HG03342 (cell line): ENCODE results near the gene LCLAT1.

Source experiments
- ATAC-seq: cut with Tn5 transposase; IDR thresholded peaks from one replicate; pipeline ENCODE4 v1.9.1; 2021; ENCODE audit warnings: mild to moderate bottlenecking, moderate library complexity; ENCODE audit not compliant: unreplicated experiment

LCLAT1 gene

DNA sequence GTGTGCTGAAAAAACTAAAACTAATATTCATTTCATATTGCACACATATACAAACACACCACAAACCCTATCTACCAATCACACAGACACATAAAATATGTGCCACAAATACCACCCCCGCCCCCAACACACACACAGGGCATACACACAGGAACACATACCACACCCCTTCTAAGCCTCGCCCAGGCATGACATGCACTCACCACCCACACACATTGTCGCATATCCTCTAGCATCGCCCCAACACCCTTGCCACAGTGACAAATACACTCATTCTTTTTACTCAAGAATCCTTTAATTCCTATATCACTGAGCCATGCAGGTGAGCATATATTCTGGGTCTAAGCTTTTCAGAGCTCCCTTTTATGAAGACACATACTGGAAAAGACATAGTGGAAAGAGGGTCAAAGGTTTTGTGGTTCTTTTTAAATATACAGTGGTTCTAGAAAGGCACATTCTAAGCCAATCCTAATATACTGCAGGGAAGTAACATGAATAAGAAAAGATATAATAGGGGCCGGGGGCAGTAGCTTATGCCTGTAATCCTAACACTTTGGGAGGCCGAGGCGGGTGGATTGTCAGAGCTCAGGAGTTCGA lies 24.5 kb upstream of the LCLAT1 start:
- peak; percentile 56 for ATAC-seq

DNA sequence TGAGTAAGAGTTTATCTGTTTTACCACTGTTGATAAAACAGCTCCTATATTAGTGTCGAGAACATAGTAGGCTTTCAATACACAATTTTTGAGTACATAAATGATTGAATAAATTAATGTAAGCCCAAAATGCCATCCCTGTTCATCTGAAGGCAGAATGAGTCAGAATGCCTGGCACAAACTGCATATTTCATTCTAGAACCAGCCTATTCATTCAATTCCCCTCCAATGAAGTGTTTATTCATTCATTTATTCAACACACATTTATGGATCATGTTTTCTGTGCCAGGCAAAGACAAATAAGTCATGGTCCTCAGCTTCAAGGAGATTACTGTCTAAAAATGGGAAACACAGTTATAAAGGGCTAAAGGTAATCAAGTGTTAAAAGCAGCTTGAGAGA lies 22.8 kb upstream of the LCLAT1 start:
- no peak for ATAC-seq

- ATAC-seq = no peak
These were observed 21.7 kb upstream of the LCLAT1 start for GRCh38 chr2:30425326-30425725.

- ATAC-seq = no peak
These were observed 19.3 kb upstream of the LCLAT1 start for GRCh38 chr2:30427606-30428347.

DNA sequence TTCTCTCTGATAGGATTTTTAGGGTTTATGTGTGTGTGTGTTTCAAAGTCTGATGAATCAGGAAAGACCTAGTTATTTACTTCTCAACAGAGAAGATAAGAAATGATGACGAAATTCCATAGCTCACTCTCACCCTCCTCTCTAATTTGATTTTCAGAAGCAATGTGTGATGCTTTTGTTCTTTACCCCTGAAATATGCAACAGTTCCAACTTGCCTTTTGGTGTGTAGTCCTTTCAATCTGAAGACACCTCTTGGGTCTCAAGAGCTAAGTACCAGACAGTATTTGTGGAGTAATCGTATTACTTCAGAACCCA lies 18.7 kb upstream of the LCLAT1 start:
- no peak for ATAC-seq

GRCh38 chr2:30428827-30429461 lies 18.1 kb upstream of the LCLAT1 start:
- ATAC-seq = no peak

DNA sequence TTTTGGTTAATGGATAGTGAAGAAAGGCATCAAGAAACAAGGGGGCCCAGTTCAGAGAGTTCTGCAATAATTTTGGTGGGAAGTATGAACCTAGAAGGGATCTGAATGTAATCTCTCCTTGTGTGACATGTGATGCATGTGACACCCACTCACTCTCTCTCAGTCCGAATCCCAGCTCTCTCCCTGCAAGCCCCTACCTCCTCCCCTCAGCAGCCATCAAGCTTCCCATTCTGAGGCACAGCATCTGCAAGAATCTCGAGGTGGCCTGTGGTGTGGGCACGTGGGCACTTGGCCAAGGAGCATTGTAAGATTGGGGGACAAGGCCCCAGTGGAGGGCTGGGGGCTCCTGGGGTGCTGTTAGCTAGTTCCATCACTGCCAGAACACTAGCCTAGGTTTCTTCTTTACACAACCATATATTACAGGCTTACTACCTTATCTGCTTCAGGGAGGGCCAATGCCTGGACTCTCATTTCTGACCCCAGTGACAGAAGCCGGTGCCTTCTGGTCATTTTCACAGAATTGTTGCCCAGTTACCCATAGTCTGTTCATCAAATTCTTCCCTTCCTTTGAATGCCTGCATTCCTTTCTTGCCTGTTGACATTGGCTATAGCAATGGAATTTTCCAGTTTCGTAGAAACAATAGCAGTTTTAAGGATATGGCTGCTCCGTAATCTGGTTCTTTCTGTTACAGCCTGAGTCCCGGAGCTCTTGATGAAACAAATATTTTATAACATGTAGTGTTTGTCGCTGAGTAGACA lies 13.3 kb upstream of the LCLAT1 start:
- ATAC-seq = no peak

GRCh38 chr2:30434708-30435107 lies 12.3 kb upstream of the LCLAT1 start:
- ATAC-seq = no peak

- ATAC-seq = no peak
These were observed 10.1 kb upstream of the LCLAT1 start for GRCh38 chr2:30436859-30437435.

DNA sequence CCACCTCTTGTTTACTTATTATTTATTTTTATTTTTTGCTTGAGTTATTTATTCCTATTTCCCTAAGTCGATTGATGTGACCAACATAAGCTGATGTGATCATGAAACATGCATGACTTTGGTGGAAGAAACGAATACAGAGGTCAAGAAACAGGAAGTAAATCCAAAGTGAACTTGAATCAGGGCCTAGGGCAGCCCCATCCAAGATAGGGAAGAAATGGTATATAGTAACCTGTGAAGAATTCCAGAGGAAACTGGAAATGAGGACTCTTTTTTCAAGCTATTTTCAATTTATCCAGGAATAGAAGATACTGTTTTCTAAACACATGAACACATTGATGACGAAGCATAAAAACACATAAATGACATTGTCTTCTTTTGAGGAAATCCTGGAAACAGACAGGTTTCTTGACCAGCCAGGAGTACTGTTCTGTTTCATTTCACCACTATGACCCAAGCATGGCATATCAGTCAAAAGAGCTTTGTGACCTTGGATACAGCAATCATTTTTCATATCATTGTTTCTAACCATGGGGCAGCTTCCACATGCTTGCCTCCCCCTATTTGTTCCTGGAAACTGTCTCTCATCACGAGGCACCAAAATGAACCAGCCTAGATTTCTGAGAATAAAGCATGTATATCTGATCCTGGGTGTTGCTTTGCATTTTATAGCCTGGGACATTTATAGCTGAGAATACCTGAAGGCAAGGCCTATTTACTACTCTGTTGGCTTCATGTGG lies 9.1 kb upstream of the LCLAT1 start:
- ATAC-seq = no peak

GRCh38 chr2:30439296-30439695 lies 7.8 kb upstream of the LCLAT1 start:
- ATAC-seq = no peak

- ATAC-seq = no peak
These were observed 7.2 kb upstream of the LCLAT1 start for GRCh38 chr2:30439879-30440278.

DNA sequence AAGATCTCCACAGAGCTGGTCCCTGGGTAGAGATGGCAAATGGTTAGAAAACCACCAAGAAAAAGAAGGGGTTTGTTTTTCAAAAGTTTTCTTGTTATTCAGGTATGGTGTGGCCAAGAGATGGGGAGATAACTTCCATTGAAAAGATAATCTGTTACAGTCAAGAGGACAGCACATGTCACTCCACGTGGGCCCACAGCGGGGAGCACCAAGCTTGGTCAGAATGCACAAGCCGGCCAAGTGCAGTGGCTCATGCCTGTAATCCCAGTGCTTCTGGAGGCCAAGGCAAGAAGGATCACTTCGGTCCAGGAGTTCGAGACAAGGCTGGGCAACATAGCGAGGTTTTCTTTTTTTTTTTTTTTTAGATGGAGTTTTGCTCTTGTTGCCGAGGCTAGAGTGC lies 6.0 kb upstream of the LCLAT1 start:
- ATAC-seq = no peak

GRCh38 chr2:30443081-30443480 lies 4.0 kb upstream of the LCLAT1 start:
- no peak for ATAC-seq

GRCh38 chr2:30444273-30444672 lies 2.8 kb upstream of the LCLAT1 start:
- ATAC-seq = no peak

- no peak for ATAC-seq
These were observed 1.7 kb upstream of the LCLAT1 start for GRCh38 chr2:30445266-30445821.

- ATAC-seq = no peak
These were observed 371 bp upstream of the LCLAT1 start for GRCh38 chr2:30446602-30447148.

DNA sequence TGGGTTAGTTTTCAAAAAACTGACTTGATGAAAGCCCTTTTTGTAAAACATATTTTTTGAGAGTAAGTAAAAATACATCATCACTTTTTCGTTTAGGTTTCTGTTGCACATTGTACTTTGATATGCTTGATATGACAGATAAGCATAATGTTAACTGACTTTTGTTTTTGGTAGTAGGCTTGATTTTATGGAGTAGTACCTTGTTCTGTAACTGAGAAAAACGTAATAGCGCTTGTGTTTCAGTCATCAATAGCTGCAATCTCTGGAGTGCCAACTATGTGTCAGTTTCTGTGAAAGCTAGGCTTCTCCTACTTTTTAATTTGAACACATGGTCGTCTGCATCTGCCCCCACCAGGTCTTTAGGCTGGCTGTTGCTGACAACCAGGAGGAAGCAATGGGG lies 1.3 kb downstream of the LCLAT1 start:
- ATAC-seq = no peak

DNA sequence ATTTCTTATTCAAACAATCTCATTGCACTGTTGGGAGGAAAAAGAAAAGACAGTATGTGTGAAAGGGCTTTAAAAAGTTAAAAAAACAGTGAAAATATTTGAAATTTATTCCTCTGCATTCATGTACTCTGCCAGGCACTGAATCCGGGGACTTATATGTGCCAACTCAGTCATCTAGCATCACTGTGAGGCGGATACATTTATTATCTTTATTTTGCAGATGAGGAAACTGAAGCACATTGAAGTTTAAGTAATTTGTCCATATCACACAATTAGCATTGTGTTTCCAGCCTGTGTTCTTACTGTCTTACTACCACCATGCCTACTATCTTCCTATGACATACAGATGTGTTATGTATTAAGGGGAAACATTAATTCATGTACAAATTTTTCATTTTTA lies 1.8 kb downstream of the LCLAT1 start:
- ATAC-seq = no peak

DNA sequence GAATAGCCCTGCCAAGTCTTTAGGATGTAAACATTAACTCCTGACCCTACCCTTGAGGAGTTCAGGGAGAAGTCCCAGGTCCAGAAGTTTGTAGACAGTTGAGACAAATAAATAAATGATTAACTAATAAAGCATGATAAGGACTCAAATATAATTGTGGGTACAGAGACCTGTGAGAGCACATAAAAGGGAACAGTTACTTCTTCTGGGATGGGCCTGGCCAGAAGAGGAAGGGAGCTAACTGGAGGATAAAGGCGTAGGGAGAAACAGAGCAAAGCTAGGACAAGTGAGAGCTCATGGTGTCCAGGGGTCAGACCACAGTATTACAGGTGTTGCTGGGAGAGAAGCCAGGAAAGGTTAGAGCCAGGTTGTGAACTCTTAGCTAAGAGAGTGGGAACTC lies 3.0 kb downstream of the LCLAT1 start:
- no peak for ATAC-seq
